Medulla oblongata (tissue), 1 donor: ENCODE results near the gene LIMA1.
"Not testable (repeated sequence)": the region's sequence is repeated elsewhere in the genome, so short reads cannot be mapped to it uniquely, and the experiment has no call there.

Experiments
- DNase-seq: peaks from one replicate; pipeline ENCODE4 v3.0.0-alpha.2; 2015; ENCODE audit errors: extremely low spot score

Gene LIMA1

DNA sequence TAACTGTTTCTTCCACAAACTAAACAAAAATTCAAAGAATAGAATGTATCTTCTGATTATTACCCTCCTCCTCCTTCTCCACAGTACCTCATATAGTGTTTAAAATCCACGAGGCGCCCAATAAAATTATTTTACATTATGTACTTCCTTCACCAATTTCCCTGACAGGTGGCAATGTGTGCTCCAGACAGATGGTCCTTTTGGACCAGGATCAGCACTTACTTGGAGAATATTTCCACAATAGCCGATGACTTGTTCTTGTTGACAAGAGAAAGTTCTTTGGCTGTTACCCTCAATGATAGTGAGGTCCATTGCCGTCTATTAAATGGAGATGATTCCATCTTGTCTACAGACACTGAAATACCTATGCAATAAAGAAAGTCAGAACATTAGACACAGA, 34.9 kb downstream of the LIMA1 start:
- no peak for DNase-seq

- DNase-seq = not testable (repeated sequence)
Observed at GRCh38 chr12:50247665-50248064, 35.7 kb downstream of the LIMA1 start.

GRCh38 chr12:50246873-50247612, 36.3 kb downstream of the LIMA1 start:
- no peak for DNase-seq

DNA sequence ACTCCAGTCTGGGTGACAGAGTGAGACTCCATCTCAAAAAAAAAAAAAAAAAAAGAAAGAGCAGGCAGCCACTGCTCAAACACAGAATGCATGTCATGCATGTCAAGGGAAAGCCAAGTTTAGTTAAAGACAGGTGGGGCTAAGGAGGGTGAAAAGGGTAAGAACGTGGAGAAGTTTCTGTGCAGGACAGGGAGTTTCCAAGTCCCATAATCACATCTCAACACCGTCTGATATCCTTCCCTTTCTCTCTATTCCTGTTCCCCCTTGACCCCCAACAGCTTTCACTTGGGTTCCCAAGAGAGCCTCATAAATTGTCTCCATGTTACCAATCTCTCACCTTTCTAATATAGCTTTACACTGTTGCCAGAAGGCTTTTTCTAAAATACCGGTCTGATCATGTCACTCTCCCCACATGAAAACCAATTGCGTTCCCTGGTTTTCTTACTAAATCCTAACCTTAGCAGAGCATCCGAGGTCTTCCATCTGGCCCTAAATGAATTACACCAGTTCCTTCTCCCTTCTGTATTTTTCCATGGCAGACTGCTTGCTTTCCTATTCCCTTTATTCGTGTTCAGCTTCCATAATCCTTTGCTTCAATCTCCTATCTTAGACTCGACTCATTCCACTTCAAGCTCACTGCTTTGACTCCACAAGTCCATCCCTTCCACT, 37.0 kb downstream of the LIMA1 start:
- DNase-seq = no peak

- DNase-seq = no peak
Observed at GRCh38 chr12:50243507-50243906, 39.8 kb downstream of the LIMA1 start.

GRCh38 chr12:50242751-50243191, 40.5 kb downstream of the LIMA1 start:
- no peak for DNase-seq

DNA sequence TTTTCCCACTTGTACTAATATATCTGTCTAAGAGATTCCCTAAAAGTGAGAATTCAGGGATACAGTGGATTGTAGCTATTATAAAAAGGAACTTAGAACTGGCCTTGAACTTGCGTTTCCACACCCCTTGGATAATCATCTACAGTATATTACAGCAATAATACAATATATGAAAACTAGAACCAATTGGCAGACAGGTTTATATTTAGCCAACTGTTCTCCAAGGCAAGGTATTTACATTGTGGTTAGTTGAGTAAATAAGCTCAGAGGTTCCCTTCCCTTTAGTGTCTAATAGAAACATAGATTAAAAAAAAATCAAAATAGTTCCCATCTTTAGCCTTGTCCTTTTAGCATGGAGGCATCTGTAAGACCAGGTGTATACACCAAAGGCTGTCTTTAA, 42.1 kb downstream of the LIMA1 start:
- no peak for DNase-seq

- DNase-seq = no peak
Observed at GRCh38 chr12:50240792-50241114, 42.6 kb downstream of the LIMA1 start.

GRCh38 chr12:50240096-50240791, 43.1 kb downstream of the LIMA1 start:
- DNase-seq = no peak

GRCh38 chr12:50239355-50239891, 43.9 kb downstream of the LIMA1 start:
- no peak for DNase-seq

GRCh38 chr12:50234347-50234746, 49.0 kb downstream of the LIMA1 start:
- no peak for DNase-seq

DNA sequence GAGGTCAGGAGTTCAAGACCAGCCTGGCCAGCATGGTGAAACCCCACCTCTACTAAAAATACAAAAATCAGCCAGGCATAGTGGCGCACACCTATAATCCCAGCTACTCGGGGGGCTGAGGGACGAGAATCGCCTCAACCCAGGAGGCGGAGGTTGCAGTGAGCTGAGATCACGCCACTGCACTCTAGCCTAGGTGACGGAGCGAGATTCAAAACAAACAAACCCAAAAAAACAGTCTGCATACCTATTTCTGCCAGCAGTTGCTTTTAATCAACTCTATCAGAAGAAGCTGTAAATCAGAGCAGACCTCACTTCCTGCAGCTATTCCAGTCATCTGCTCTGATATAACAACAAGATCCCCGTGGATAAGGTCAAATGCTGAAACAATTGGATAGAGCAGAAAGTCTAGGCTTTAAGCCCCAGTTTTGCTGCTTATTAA, 50.5 kb downstream of the LIMA1 start:
- DNase-seq = no peak

- DNase-seq = no peak
Observed at GRCh38 chr12:50232206-50232605, 51.1 kb downstream of the LIMA1 start.

- no peak for DNase-seq
Observed at GRCh38 chr12:50231346-50231745, 52.0 kb downstream of the LIMA1 start.

- no peak for DNase-seq
Observed at GRCh38 chr12:50230217-50230616, 53.1 kb downstream of the LIMA1 start.

DNA sequence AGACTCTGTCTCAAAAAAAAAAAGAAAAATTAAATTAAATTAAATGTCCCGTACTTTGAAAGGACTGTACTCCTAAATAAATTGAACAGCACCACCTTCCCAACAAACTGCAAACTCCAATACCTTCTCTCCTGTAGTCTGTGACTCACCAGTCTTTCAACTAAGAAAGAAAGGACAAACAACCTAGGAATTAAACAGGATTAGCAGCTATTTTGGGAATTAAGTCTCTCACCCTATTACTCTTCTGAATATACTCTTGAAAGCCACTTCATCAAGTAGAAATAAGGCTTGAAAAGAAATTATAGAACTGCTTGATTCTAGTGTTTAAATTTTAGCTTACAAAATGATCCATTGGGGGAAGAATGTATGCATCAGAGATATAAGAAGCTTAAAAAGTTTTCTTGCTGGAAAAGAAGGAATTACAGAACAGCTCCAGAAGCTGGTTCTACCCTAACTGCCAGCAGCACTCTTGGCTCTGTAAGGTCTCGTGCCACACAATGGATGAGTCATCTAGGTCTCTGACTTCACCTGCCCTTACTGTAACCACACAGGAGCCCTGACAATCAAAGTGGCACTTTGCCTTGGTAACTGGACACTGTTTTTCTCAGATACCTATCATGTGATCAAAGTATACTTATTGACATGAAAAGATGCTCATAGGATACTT, 59.2 kb downstream of the LIMA1 start:
- DNase-seq = no peak

GRCh38 chr12:50222275-50222783, 61.0 kb downstream of the LIMA1 start:
- peak; percentile 84 for DNase-seq

- peak; percentile 64 for DNase-seq
Observed at GRCh38 chr12:50221228-50222008, 61.9 kb downstream of the LIMA1 start.

DNA sequence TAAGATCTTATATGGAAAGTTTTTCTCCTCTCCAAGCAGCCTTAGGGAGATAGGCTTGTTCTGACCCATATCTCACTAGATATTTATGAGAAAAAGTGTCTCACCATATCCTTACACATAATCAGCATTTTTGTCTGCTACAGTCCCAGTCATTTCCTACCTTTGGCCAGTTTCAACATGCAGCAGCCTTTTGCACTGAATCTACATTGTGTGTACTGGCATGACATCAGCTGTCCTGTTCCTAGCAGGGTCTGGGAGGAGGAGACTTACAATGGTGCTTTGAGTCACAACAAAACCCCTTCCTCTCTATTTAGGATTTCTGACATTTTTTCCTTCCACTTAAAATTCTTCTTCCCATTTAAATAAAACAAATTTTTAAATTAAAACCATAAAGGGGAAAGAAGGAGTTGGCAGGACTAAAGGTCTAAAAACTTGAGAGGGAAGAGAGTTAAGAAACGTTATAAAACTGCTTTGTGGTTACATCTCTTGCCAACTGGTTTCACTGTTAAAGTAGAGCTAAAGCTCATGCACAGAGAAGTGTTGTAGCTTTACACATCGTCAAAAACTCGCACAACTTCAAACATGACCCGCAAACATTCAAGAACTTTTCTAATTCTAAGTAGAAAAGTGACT, 62.8 kb downstream of the LIMA1 start:
- peak; percentile 45 for DNase-seq

- no peak for DNase-seq
Observed at GRCh38 chr12:50219544-50219943, 63.8 kb downstream of the LIMA1 start.
